GM19240 (cell line): ENCODE measurements around the gene MYOC.
"Not testable (repeated sequence)": the region's sequence is repeated elsewhere in the genome, so short reads cannot be mapped to it uniquely, and the experiment has no call there.

ENCODE experiments used
- DNase-seq: peaks from one replicate; pipeline ENCODE4 v3.0.0; 2011; ENCODE audit warnings: low spot score; ENCODE audit not compliant: insufficient read length

The MYOC gene

GRCh38 chr1:171652234-171652822, at the start of gene MYOC:
Gene MYOC (minus strand): TSS chr1:171652688. CDS start chr1:171652611, 77 bp downstream.
- no peak for DNase-seq

GRCh38 chr1:171699531-171699930, 47.0 kb upstream of the MYOC start:
- no peak for DNase-seq

- not testable (repeated sequence) for DNase-seq
These were observed 43.3 kb upstream of the MYOC start for GRCh38 chr1:171695772-171696171.

GRCh38 chr1:171693541-171693940, 41.1 kb upstream of the MYOC start:
- DNase-seq = not testable (repeated sequence)

- DNase-seq = no peak
These were observed 31.4 kb upstream of the MYOC start for GRCh38 chr1:171683870-171684269.

- DNase-seq = no peak
These were observed 27.9 kb upstream of the MYOC start for GRCh38 chr1:171680339-171680738.

- no peak for DNase-seq
These were observed 24.3 kb upstream of the MYOC start for GRCh38 chr1:171676823-171677222.

- DNase-seq = no peak
These were observed 22.2 kb upstream of the MYOC start for GRCh38 chr1:171674431-171675405.

GRCh38 chr1:171670739-171671138, 18.3 kb upstream of the MYOC start:
- DNase-seq = no peak

- no peak for DNase-seq
These were observed 15.9 kb upstream of the MYOC start for GRCh38 chr1:171668372-171668771.

- DNase-seq = no peak
These were observed 13.8 kb upstream of the MYOC start for GRCh38 chr1:171666114-171666769.

GRCh38 chr1:171664976-171665375, 12.5 kb upstream of the MYOC start:
- no peak for DNase-seq

GRCh38 chr1:171663854-171664575, 11.5 kb upstream of the MYOC start:
- DNase-seq = no peak

- no peak for DNase-seq
These were observed 10.8 kb upstream of the MYOC start for GRCh38 chr1:171663036-171663853.

GRCh38 chr1:171661076-171661650, 8.7 kb upstream of the MYOC start:
- no peak for DNase-seq

- DNase-seq = not testable (repeated sequence)
These were observed 3.7 kb upstream of the MYOC start for GRCh38 chr1:171656206-171656605.

GRCh38 chr1:171655746-171656116, 3.2 kb upstream of the MYOC start:
- no peak for DNase-seq

- peak; percentile 53 for DNase-seq
These were observed 2.7 kb upstream of the MYOC start for GRCh38 chr1:171654942-171655745.

- no peak for DNase-seq
These were observed 1.9 kb upstream of the MYOC start for GRCh38 chr1:171654201-171654941.
